Right lobe of liver (tissue), 4 donors: ENCODE data around the gene DYNLL1.

Experiments used
- CTCF ChIP-seq, 4 donors: fragments of 200-600 bp in 3 of 4; fragments of 450-650 bp in 1 of 4; IDR thresholded peaks; one replicate each; pipeline versions ENCODE4 v1.5.1 to v1.8.0; 2016 to 2022; ENCODE audit warnings: antibody characterized with exemption in 4 of 4, mild to moderate bottlenecking in 2 of 4
- POLR2A ChIP-seq: fragments of 450-650 bp; IDR thresholded peaks from one replicate; pipeline ENCODE4 v1.6.1; 2017; ENCODE audit warnings: antibody characterized with exemption, mild to moderate bottlenecking
- donor health status: DM: no; HTN: no; CAD: no.
- donor health status: DM: no; HTN: no; CAD: no.
- donor health status: DM: no; HTN: yes; CAD: no.

DNA sequence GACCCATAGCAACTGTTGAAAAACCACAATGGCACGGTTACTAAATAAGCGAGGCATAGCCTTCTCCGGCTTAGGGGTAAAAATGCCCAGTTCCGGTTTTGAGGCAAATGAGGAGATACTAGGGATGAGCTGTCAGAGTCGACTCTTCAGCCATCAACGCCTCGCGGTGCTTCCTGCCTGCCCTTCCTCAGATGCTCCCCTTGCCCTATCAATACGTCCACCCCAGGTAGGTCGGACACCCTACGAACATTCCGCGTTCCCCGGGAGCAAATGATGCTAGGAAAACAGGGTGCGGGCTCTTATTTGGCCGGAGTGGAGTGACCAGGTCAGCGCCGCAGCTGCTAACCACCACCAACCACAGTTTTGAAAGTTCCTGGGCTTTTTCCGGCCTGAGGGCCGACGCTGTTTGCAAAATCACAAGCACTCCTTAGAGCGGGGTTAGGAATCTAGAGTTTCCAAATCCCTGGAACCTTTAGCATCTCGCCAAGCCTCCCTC is 27.5 kb upstream of the DYNLL1 start:
- no peak for TF ChIP-seq CTCF (IDR thresholded peaks at IDR 0.05)
- no peak for TF ChIP-seq POLR2A
